GM12878 (cell line): ENCODE data around the gene CD244. TPM values are rescaled to one million over a fixed set of nuclear protein-coding genes. Genes with fewer than 3 reads are reported as not detected.

Experiments used
- CBX5 ChIP-seq: sonication (generic); IDR thresholded peaks from 2 replicates; pipeline ENCODE4 v1.6.1; 2016; ENCODE audit warnings: low read depth, moderate library complexity, mild to moderate bottlenecking, inconsistent platforms
- CREM ChIP-seq: IDR thresholded peaks from 2 replicates; pipeline ENCODE4 v1.6.1; 2014; ENCODE audit warnings: antibody characterized with exemption, low read depth
- DPF2 ChIP-seq: fragments of 450-650 bp; IDR thresholded peaks from 2 replicates; pipeline ENCODE4 v1.6.1; 2017; ENCODE audit warnings: mild to moderate bottlenecking
- GABPA ChIP-seq: IDR thresholded peaks from 2 replicates; pipeline ENCODE4 v1.6.1; 2014; ENCODE audit warnings: antibody characterized with exemption, low read depth, mild to moderate bottlenecking, inconsistent platforms
- HDGF ChIP-seq: fragments of 450-650 bp; IDR thresholded peaks from 2 replicates; pipeline ENCODE4 v1.6.1; 2016; ENCODE audit warnings: antibody characterized with exemption
- IKZF1 ChIP-seq: fragments of 450-650 bp; conservative IDR thresholded peaks from 2 replicates; pipeline ENCODE4 v1.6.1; 2017; ENCODE audit warnings: antibody characterized with exemption, mild to moderate bottlenecking
- KDM1A ChIP-seq: fragments of 200-600 bp; sonication (generic); IDR thresholded peaks from 2 replicates; pipeline ENCODE4 v1.6.1; 2016; ENCODE audit warnings: borderline replicate concordance
- MYB ChIP-seq: fragments of 150-350 bp; IDR thresholded peaks from 2 replicates; pipeline ENCODE4 v1.6.1; 2014; ENCODE audit warnings: mild to moderate bottlenecking, low read depth, low read length, borderline replicate concordance
- SRF ChIP-seq, 2 experiments: IDR thresholded peaks; 2 replicates each; pipeline ENCODE4 v1.6.1; 2011; ENCODE audit warnings: low read depth in 2 of 2, low read length in 2 of 2, mild to moderate bottlenecking in 1 of 2, moderate library complexity in 1 of 2
- TCF12 ChIP-seq: IDR thresholded peaks from 2 replicates; pipeline ENCODE4 v1.6.1; 2011; ENCODE audit warnings: low read depth, mild to moderate bottlenecking, low read length
- YBX1 ChIP-seq: fragments of 450-650 bp; IDR thresholded peaks from 2 replicates; pipeline ENCODE4 v1.6.1; 2016; ENCODE audit warnings: antibody characterized with exemption
- polyA plus RNA-seq, 11 experiments: library from polyadenylated mRNA; depleted of rRNA in 4 of 11; unstranded in 6 of 11; stranded (reverse) in 5 of 11; fragments of >200 nt; fragmentation: Nextera tagmentation in 4 of 11; fragmentation: Illumina TruSeq in 1 of 11; extraction: Ambion mirVana in 4 of 11; extraction: Trizol in 1 of 11; gene quantifications; 1 replicate in 1 of 11; 2 replicates in 10 of 11; pipeline versions ENCODE4 v1.2.1 to v1.2.3, GENCODE V29; 2011 to 2016; ENCODE audit warnings: inconsistent platforms in 2 of 11, missing spikeins in 2 of 11, low read depth in 1 of 11
- total RNA-seq, 4 experiments: library from RNA; depleted of rRNA in 3 of 4; stranded (reverse); fragments of >200 nt in 3 of 4; fragmentation: Illumina TruSeq in 1 of 4; extraction: Trizol in 1 of 4; gene quantifications; 2 replicates each; pipeline versions ENCODE4 v1.2.1 to v1.2.3, GENCODE V29; 2013 to 2021
- TF ChIP-seq, protein P1 (sequence below): fragments of 450-650 bp; formaldehyde crosslinking; IDR thresholded peaks from 2 replicates; pipeline ENCODE4 v1.4.0; 2020; ENCODE audit warnings: mild to moderate bottlenecking, moderate library complexity

Gene CD244
- total and polyA plus RNA-seq, 10 of the 15 experiments (the other 5 are each of a cell fraction or from before 2014, with no cell fraction given): 0.24 to 13.6 (median 0.73) TPM

- TF ChIP-seq KDM1A: no peak
- peak; percentile 92 for TF ChIP-seq IKZF1
- TF ChIP-seq MYB: no peak
- TF ChIP-seq YBX1: no peak
- 0 out of 2 replicates have a peak, but pooled peaks have one; percentile 17 for TF ChIP-seq GABPA
- TF ChIP-seq, protein P1, sequence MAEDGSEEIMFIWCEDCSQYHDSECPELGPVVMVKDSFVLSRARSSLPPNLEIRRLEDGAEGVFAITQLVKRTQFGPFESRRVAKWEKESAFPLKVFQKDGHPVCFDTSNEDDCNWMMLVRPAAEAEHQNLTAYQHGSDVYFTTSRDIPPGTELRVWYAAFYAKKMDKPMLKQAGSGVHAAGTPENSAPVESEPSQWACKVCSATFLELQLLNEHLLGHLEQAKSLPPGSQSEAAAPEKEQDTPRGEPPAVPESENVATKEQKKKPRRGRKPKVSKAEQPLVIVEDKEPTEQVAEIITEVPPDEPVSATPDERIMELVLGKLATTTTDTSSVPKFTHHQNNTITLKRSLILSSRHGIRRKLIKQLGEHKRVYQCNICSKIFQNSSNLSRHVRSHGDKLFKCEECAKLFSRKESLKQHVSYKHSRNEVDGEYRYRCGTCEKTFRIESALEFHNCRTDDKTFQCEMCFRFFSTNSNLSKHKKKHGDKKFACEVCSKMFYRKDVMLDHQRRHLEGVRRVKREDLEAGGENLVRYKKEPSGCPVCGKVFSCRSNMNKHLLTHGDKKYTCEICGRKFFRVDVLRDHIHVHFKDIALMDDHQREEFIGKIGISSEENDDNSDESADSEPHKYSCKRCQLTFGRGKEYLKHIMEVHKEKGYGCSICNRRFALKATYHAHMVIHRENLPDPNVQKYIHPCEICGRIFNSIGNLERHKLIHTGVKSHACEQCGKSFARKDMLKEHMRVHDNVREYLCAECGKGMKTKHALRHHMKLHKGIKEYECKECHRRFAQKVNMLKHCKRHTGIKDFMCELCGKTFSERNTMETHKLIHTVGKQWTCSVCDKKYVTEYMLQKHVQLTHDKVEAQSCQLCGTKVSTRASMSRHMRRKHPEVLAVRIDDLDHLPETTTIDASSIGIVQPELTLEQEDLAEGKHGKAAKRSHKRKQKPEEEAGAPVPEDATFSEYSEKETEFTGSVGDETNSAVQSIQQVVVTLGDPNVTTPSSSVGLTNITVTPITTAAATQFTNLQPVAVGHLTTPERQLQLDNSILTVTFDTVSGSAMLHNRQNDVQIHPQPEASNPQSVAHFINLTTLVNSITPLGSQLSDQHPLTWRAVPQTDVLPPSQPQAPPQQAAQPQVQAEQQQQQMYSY (CRISPR knock-in tag): no peak
- TF ChIP-seq CREM: peak; percentile 97
- TF ChIP-seq SRF (IDR thresholded peaks at IDR 0.05; ENCODE audit: low read depth in 2 of 2, low read length in 2 of 2): no peak
- peak; percentile 82; the same call in 1 of the 2 replicates for TF ChIP-seq TCF12
- no peak for TF ChIP-seq CBX5
- TF ChIP-seq HDGF: peak; percentile 88
- peak; percentile 91 for TF ChIP-seq DPF2
Measured at GRCh38 chr1:160789702-160790611, 72.7 kb downstream of the CD244 start (continued).
